Mesenchymal stem cell (in vitro differentiated cells and primary cell): ENCODE data around the gene CEACAM20.

Experiments
- DNase-seq: peaks from one replicate; pipeline ENCODE4 v3.0.0-alpha.2; 2013
- H2AFZ ChIP-seq: one replicate; pipeline ENCODE4 v1.6.1; 2013; ENCODE audit warnings: low read depth, mild to moderate bottlenecking, control low read depth, inconsistent platforms, low read length, moderate library complexity
- H2AK5ac ChIP-seq: 2 replicates; pipeline ENCODE4 v1.6.1; 2013; ENCODE audit warnings: low read length, moderate library complexity, mild to moderate bottlenecking, inconsistent platforms; ENCODE audit not compliant: severe bottlenecking
- H2BK120ac ChIP-seq: one replicate; pipeline ENCODE4 v1.6.1; 2013; ENCODE audit warnings: low read depth, mild to moderate bottlenecking, inconsistent platforms, low read length, moderate library complexity
- H2BK12ac ChIP-seq, 2 experiments: one replicate each; pipeline ENCODE4 v1.6.1; 2013; ENCODE audit warnings: inconsistent platforms in 2 of 2, low read length in 2 of 2, mild to moderate bottlenecking in 2 of 2, moderate library complexity in 2 of 2, control low read depth in 1 of 2
- H2BK15ac ChIP-seq: one replicate; pipeline ENCODE4 v1.6.1; 2013; ENCODE audit warnings: mild to moderate bottlenecking, low read depth, inconsistent platforms; ENCODE audit not compliant: poor library complexity, severe bottlenecking
- H2BK5ac ChIP-seq: 2 replicates; pipeline ENCODE4 v1.6.1; 2013; ENCODE audit warnings: low read depth, mild to moderate bottlenecking, low read length, control low read depth, inconsistent platforms; ENCODE audit not compliant: poor library complexity, severe bottlenecking
- H3K14ac ChIP-seq, 2 experiments: one replicate each; pipeline ENCODE4 v1.6.1; 2013; ENCODE audit warnings: inconsistent platforms in 2 of 2, low read length in 2 of 2, control low read depth in 1 of 2, mild to moderate bottlenecking in 1 of 2, moderate library complexity in 1 of 2
- H3K18ac ChIP-seq, 2 experiments: one replicate each; pipeline ENCODE4 v1.6.1; 2013; ENCODE audit warnings: inconsistent platforms in 2 of 2, low read length in 2 of 2, control low read depth in 1 of 2, low read depth in 1 of 2, mild to moderate bottlenecking in 1 of 2
- H3K23ac ChIP-seq, 2 experiments: one replicate each; pipeline ENCODE4 v1.6.1; 2013; ENCODE audit warnings: inconsistent platforms in 2 of 2, low read length in 2 of 2, mild to moderate bottlenecking in 2 of 2, moderate library complexity in 2 of 2, control low read depth in 1 of 2
- H3K27ac ChIP-seq: 2 replicates; pipeline ENCODE4 v1.5.1; 2013; ENCODE audit warnings: mild to moderate bottlenecking, moderate library complexity, low read length, control low read depth, inconsistent platforms; ENCODE audit not compliant: poor library complexity, severe bottlenecking
- H3K27me3 ChIP-seq, 2 experiments: 2 replicates each; pipeline versions ENCODE4 v1.6.1 to v1.7.0; 2013; ENCODE audit warnings: low read length in 2 of 2, mild to moderate bottlenecking in 2 of 2, moderate library complexity in 2 of 2, control low read depth in 1 of 2, inconsistent platforms in 1 of 2; ENCODE audit not compliant: control insufficient read depth in 1 of 2, insufficient read depth in 1 of 2
- H3K36me3 ChIP-seq, 2 experiments: 2 replicates each; pipeline versions ENCODE4 v1.6.1 to v1.7.0; 2013; ENCODE audit warnings: low read length in 2 of 2, control low read depth in 1 of 2, inconsistent platforms in 1 of 2, low read depth in 1 of 2, mild to moderate bottlenecking in 1 of 2; ENCODE audit not compliant: insufficient read depth in 2 of 2, control insufficient read depth in 1 of 2
- H3K4ac ChIP-seq, 2 experiments: one replicate each; pipeline ENCODE4 v1.6.1; 2013; ENCODE audit warnings: inconsistent platforms in 2 of 2, low read length in 2 of 2, mild to moderate bottlenecking in 2 of 2, moderate library complexity in 2 of 2, control low read depth in 1 of 2, low read depth in 1 of 2
- H3K4me1 ChIP-seq: 2 replicates; pipeline ENCODE4 v1.6.1; 2013; ENCODE audit warnings: low read depth, low read length, control low read depth; ENCODE audit not compliant: control insufficient read depth, insufficient read depth
- H3K4me2 ChIP-seq: 2 replicates; pipeline ENCODE4 v1.6.1; 2013; ENCODE audit warnings: low read length, mild to moderate bottlenecking, inconsistent platforms; ENCODE audit not compliant: poor library complexity, severe bottlenecking
- H3K4me3 ChIP-seq, 2 experiments: 2 replicates each; pipeline versions ENCODE4 v1.5.1 to v1.7.0; 2013; ENCODE audit warnings: low read length in 2 of 2, mild to moderate bottlenecking in 2 of 2, control low read depth in 1 of 2, low read depth in 1 of 2; ENCODE audit not compliant: insufficient read depth in 1 of 2
- H3K79me1 ChIP-seq: replicated peaks from 2 replicates; pipeline ENCODE4 v1.6.1; 2013; ENCODE audit warnings: mild to moderate bottlenecking, control low read depth, low read length, inconsistent platforms; ENCODE audit not compliant: poor library complexity, severe bottlenecking
- H3K9ac ChIP-seq: 2 replicates; pipeline ENCODE4 v1.7.0; 2013; ENCODE audit warnings: mild to moderate bottlenecking, low read length, moderate library complexity
- H3K9me3 ChIP-seq: 2 replicates; pipeline ENCODE4 v1.7.0; 2013; ENCODE audit warnings: mild to moderate bottlenecking, low read length; ENCODE audit not compliant: control insufficient read depth
- H4K8ac ChIP-seq: one replicate; pipeline ENCODE4 v1.6.1; 2013; ENCODE audit warnings: inconsistent platforms, mild to moderate bottlenecking, low read length, moderate library complexity
- H4K91ac ChIP-seq: one replicate; pipeline ENCODE4 v1.6.1; 2013; ENCODE audit warnings: mild to moderate bottlenecking, low read length, inconsistent platforms
- WGBS: methylation state at CpG from one replicate; pipeline ENCODE4 v1.1.7; 2013; ENCODE audit warnings: mixed read lengths; 5-methylcytosine and 5-hydroxymethylcytosine counted together

CEACAM20 gene

DNA sequence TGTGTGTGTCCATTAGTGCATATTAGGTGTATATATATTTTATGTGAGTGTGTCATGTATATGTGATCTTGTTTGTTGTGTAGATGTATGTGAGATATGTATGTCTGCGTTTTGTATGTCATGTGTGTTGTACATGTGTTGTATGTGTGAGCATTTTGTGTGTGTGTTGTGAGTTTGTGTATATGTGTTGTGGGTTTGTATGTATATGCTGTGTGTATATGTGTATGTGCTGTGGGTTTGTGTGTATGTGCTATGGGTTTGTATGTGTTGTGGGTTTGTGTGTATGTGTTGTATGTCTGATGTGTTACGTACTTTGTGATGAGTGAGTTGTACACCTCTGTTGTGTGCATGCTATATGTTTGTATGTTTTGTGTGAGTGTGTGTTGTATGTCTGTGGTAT, 8.1 kb downstream of the CEACAM20 start:
- Histone ChIP-seq H3K4me2 (no peak overlapping the region), H4K8ac (no peak overlapping the region), H3K9ac (no peak overlapping the region), H3K18ac (no peak overlapping the region), H2AFZ (no peak overlapping the region), H4K91ac (no peak overlapping the region), H3K27me3 (peaks cover 0 to 15% of the 10 kb centered on the region in 2 experiments), H2BK5ac (no peak overlapping the region), H2BK12ac (no peak overlapping the region), H3K9me3 (peaks cover 9% of the 10 kb centered on the region), H2AK5ac (no peak overlapping the region), H2BK15ac (no peak overlapping the region), H3K36me3 (no peaks in the 10 kb centered on the region), H3K4ac (no peak overlapping the region), H3K4me1 (no peaks in the 10 kb centered on the region), H3K27ac (no peak overlapping the region), H3K4me3 (no peak overlapping the region), H3K23ac (no peak overlapping the region), H3K79me1 (no peaks in the 10 kb centered on the region), H2BK120ac (no peak overlapping the region), H3K14ac (no peak overlapping the region)
- 86% methylated on average over 2 of the region's 2 CpGs for WGBS
- no peak for DNase-seq

GRCh38 chr19:44517146-44517545, 12.3 kb downstream of the CEACAM20 start:
- Histone ChIP-seq H3K36me3 (no peaks in the 10 kb centered on the region), H3K9me3 (peaks cover 4% of the 10 kb centered on the region), H3K4me1 (no peaks in the 10 kb centered on the region), H2BK5ac (no peak overlapping the region), H2AK5ac (no peak overlapping the region), H3K4me3 (no peak overlapping the region), H3K27me3 (peaks cover 0 to 9% of the 10 kb centered on the region in 2 experiments), H3K18ac (no peak overlapping the region), H3K79me1 (no peaks in the 10 kb centered on the region), H3K4ac (no peak overlapping the region), H2BK12ac (no peak overlapping the region), H2BK15ac (no peak overlapping the region), H3K27ac (no peak overlapping the region), H4K91ac (no peak overlapping the region), H3K9ac (no peak overlapping the region), H3K4me2 (no peak overlapping the region), H2AFZ (no peak overlapping the region), H2BK120ac (no peak overlapping the region), H3K14ac (no peak overlapping the region), H4K8ac (no peak overlapping the region), H3K23ac (no peak overlapping the region)
- WGBS: 68% methylated on average over 7 of the region's 7 CpGs
- DNase-seq: no peak

DNA sequence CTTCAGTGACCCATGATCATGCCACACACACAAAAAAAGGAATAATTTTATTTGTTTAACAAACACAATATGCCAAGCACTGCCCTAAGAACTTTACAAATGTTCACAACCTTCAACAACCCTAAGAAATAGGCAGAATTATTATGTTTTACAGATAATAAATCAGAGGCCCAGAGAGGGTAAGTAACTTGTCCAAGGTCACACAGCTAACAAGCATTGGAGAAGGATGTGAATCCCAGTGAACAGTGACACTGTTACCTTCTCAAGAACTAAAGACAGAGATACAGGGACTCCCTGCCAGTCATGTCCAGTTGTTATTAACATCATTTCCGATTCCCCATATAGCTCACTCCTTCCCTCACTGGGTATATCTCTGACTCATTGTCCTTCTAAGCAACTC, 13.6 kb downstream of the CEACAM20 start:
- H2BK120ac ChIP-seq: no peak overlapping the region
- H2BK5ac ChIP-seq: no peak overlapping the region
- no peak overlapping the region for H3K9ac ChIP-seq
- no peak overlapping the region for H2BK15ac ChIP-seq
- no peak overlapping the region for H4K91ac ChIP-seq
- no peaks in the 10 kb centered on the region for H3K79me1 ChIP-seq
- H3K4me2 ChIP-seq: no peak overlapping the region
- H3K27me3 ChIP-seq: peaks cover 0 to 9% of the 10 kb centered on the region in 2 experiments
- H4K8ac ChIP-seq: no peak overlapping the region
- H3K14ac ChIP-seq: no peak overlapping the region
- H3K18ac ChIP-seq: no peak overlapping the region
- no peak overlapping the region for H3K4me3 ChIP-seq
- H3K9me3 ChIP-seq: peaks cover 4% of the 10 kb centered on the region
- no peak overlapping the region for H3K23ac ChIP-seq
- WGBS: 89% methylated on average over 1 of the region's 1 CpG
- no peak overlapping the region for H2AFZ ChIP-seq
- no peak overlapping the region for H3K27ac ChIP-seq
- no peak overlapping the region for H2AK5ac ChIP-seq
- no peak for DNase-seq
- no peak overlapping the region for H3K4ac ChIP-seq
- H2BK12ac ChIP-seq: no peak overlapping the region
- no peaks in the 10 kb centered on the region for H3K4me1 ChIP-seq
- H3K36me3 ChIP-seq: no peaks in the 10 kb centered on the region

DNA sequence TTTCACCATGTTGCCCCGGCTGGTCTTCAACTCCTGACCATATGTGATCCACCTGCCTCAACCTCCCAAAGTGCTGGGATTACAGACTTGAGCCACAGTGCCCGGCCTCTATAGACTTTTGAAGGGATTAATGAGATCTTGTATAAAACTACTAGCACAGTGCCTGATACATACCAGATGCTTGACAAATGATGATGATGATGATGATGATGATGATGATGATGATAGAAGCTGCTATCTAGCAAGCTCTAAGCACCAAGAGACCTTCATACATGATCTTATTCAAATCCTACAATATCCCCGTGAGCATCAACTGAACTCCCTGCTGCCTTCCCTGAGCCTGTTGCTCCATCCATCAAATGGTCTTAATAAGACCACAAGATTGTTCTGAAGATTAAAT, 14.4 kb downstream of the CEACAM20 start:
- H2AK5ac ChIP-seq: no peak overlapping the region
- H3K4me3 ChIP-seq: no peak overlapping the region
- no peak overlapping the region for H2BK15ac ChIP-seq
- no CpG with 5 or more reads among the region's 3 CpGs for WGBS
- H3K4me1 ChIP-seq: no peaks in the 10 kb centered on the region
- no peak overlapping the region for H3K27ac ChIP-seq
- no peak overlapping the region for H3K14ac ChIP-seq
- H3K4ac ChIP-seq: no peak overlapping the region
- H2BK5ac ChIP-seq: no peak overlapping the region
- no peak overlapping the region for H3K23ac ChIP-seq
- H4K8ac ChIP-seq: no peak overlapping the region
- no peaks in the 10 kb centered on the region for H3K36me3 ChIP-seq
- H3K4me2 ChIP-seq: no peak overlapping the region
- H4K91ac ChIP-seq: no peak overlapping the region
- H3K27me3 ChIP-seq: peaks cover 0 to 5% of the 10 kb centered on the region in 2 experiments
- no peak overlapping the region for H2BK120ac ChIP-seq
- no peak overlapping the region for H2AFZ ChIP-seq
- peaks cover 4% of the 10 kb centered on the region for H3K9me3 ChIP-seq
- no peak for DNase-seq
- no peak overlapping the region for H3K9ac ChIP-seq
- no peaks in the 10 kb centered on the region for H3K79me1 ChIP-seq
- no peak overlapping the region for H2BK12ac ChIP-seq
- no peak overlapping the region for H3K18ac ChIP-seq
